ENCODE data around the gene KIF12.

KIF12 gene

DNA sequence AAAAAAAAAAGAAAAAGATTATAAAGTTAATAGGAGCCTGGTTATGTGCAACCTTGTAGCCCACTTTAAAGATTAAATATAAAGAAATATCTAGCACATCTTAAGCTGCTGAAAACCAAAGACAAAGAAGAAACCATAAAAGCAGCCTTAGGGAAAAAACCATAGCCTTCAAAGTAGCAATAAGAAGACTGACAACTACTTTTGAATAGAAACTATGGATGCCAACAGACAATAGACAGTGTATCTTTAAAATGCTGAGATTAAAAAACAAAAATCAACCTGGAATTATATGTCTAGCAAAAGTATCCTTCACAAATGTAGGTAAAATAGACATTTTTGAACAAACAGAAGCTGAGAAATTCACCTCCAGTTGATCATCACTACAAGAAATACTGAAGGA, 3.4 kb upstream of the KIF12 start:
- DNase-seq = no peak

DNA sequence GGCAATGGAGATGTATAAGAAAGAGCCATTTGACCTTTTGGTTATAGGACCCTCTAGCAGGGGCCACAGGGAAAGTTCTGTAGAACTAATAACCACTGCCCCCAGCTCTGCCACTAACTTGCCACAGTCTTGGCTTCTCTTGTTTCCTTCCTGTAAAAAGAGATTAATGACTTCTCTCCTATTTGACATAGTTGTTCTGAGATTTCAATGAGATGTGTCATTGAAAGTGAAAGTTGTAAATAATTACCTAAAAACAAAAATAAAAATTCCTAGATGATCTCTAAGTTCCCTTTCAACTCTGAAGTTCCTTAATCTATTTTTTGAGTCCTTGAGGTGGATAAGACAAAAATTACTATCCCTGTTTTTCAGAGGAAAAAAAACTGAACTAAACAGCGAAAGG, 1.4 kb upstream of the KIF12 start:
- DNase-seq = no peak

DNA sequence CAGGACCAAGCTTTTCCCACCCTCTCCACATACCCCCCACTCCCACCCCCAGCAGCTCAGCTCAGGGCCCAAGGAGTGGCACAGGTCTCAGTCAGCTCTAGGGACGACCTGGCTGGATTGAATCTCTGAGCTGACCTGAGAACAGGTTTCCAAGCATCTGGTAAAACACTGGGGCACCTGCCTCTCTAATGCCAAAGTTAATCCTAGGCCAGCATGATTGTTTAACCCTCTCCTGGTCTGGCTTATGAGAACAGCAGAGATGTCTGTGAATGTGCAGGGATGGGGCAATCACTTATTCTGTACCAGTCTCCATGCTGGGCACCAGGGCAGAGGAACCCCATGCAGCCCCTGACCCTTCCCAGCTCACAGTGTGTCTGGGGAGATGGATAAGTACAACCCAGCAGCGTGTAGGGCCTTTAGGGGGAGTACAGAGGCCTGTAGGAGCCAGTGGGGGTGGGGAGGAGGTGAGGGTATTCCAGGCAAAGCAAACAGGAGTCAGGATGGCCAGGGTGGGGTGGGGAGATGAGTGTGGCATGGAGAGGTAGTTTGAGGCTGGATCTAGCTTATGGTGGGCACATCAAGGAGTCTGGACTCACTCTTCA, 678 bp upstream of the KIF12 start:
- no peak for DNase-seq

DNA sequence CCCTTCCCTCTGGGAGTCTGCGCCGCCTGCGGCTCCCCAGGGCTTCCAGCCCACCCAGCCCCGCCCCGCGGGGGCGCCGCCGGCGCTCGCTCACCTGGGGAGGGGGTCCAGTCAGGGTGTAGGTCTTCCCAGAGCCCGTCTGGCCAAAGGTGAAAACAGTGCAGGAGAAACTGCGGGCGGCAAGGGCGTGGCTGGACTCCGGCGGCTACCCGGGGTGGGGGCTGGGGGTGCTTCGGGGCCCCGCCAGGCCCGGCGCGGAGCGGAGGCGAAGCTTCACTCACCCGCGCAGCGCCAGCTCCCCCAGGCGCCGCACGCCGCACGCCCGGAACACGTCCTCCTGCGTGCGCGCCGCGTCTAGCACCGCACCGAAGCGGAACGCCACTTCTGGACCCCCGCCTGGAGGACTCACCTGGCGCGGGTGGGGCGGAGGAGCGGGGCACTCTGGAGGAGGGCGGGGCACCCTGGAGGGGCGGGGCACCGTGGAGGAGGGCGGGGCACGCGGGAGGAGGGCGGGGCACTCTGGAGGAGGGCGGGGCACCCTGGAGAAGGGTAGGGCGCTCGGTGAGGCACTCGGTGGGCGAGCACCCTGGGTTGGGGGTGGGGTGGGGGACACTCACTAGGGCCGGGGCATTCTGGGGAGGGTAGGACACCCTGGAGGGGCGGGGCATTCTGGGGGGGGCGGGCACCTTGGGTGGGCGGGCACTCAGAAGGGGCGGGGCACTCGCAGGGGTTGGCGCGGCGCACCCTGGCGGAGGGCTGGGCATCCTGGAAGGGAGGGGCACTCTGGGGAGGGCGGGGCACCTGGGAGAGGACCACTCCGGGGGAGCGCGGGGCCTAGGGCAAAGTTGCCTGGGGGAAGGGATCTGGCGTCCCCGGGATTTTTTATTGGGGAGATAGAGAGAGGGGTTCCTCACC, 814 bp downstream of the KIF12 start:
- DNase-seq = no peak

DNA sequence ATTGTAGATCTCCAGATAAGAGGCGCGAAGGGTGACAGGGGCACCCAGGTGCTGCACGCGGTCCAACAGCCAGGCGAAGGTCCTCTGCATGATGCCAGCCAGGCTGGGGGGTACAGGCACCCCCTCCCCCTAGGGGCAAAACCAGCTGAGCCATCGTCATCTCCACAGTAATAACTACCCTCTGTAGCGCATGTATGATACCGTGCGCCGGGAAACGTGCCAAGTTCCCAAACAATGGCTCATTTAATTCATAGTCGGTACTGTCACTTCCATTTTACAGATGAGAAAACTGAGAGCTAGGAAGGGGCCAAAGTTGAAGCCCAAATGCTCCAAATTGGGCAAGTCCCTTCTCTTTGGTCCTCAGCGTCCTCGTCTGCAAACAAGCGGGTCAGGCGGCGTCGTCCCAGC, 1.5 kb downstream of the KIF12 start:
- no peak for DNase-seq

DNA sequence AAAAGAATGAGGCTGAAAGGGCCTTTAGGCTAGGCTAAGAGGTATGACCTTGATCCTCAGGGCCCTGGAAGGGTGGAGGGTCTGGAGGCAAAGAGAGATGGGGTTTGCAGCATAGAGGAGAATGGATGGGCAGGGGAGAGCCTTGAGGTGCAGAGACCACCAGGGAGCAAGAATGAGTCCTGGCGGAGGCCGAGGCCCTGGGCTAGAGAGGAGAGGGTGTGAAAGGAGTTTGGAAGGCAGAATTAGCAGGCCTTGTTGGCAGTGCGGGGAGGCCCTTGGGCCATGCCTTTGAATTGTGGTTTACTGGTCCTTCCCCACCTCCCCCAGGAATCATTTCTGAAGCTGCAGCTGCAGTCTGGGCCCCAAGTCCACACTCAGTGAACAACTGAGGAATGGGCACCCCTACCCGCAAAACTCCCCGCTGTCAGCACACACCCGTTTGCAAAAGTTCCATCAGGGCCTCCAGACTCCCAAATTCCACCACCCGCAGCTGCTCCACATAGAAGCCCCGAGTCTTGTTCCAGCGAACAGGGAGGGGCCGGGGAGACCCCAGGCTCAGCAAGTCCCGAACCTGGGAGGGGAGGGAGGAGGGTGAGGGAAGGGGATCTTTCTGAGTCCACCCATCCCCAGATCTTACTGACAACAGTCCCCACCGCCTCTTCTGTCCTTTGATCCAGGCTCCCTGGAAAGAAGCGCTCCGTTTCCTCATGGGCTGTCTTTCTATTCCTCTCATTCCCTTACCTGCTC, 2.1 kb downstream of the KIF12 start:
- DNase-seq = no peak

DNA sequence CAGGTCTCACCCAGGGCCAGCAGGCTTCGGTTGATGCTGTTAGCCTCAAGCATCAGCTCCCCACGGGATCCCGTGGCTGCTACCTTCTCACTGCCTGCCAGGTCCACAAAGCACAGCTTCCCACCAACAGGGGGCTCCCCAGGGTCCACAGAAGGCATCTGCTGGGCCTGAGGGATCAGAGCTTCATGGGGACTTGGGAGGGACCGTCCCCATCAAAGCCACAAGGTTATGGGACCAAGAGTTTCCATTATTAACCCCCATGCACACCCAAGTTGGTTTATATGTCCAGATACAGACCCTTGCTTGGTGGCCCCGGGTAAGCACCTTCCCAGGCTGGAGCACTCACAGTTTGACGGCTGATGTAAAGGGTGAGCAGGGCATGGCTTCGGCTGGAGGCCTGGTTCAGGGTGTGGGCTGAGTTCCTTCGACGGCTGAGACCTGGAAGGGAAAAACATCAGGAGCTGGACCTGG, 3.0 kb downstream of the KIF12 start:
- DNase-seq = no peak

DNA sequence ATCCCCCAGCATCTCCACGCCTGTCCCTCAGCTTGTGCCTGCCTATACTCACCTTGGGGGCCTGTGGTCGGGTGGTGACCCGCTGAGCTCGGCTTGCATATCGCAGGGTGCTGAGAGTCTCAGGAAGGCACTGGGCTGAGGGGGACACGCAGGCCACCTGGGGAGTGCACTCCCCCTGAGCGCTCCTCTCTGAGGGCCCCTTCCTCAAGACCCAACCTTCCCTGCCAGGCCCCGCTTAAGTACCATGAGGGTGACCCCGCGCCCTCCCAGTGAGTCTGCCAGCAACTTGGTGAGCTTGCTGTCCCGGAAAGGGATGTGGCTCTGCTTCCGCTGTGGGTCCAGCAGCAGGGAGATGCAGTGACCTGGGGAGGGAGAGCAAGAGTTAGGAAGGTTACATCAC, 4.1 kb downstream of the KIF12 start:
- DNase-seq = no peak

DNA sequence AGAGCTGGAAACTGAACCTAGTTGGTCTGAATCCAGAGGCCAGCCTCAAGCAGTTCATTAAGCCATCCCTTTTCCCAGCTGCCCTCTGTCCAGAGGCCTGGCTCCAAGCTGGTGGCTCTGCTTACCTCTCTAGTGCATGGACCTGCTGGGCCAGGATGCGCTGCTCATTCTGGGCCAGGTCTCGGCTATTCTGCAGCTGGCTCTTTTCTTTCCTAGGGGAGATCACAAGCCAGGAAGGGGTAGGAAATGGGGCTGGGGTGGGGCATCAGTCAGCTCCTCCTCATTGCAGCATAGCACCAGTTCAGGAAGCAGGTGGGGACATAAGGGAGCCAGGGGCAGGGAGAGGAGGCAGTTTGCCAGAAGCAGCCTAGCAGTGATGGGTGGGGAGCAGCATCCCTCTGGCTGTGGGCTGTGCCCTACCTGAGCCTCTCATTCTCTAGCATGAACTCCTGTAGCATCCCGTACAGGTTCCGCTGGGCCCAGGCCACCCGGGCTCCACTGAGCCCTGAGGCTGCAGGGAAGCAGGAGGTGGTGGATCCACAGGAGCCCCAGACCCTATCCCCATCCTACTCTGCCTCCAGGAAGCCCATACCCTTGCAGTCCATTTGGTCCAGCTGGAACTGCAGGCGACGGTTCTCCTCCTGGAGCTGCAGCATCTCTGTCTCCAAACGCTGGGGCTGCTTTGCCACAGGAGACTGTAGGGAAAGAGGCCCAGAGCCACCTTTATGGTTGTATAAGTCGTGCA, 5.2 kb downstream of the KIF12 start:
- no peak for DNase-seq

DNA sequence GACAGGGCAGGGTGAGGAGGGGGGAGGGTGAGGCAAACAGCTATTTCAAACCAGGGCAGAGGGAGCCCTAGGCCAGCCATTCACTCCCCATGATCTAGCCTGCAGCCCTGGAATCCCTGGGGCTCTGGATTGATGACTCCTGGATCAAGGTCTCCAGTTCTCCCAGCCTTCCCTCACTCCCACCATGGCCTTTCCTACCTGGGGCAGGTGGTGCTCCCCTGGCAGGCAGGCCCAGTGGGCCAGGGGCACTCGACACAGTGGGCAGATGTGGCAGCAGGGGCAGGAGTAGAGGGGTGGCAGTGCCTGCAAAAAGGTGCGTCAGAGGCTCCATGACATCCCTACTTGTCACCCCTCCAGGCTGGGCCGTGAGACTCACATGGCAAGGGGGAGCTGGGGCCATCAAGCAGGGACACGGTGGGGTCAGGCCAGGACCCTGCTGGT, 6.0 kb downstream of the KIF12 start:
- no peak for DNase-seq

DNA sequence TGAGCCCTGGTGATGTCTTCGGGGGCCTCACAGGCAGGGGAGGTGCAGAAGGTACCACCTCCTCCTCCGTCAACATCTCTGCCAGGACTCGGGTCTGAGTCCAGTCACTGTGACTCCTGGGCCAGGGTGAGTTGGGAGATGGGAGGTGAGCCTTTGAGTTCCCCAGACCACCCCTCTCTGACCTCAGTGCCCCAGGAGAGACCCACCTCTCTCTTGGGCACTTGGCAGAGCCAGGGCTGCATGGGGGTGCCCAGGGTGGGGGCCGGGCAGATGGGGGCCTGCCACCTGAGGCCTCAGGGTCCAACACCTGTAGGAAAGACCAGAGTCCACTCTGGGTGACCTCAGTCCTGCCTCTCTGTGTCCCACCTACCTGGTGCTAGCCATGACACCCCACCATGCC, 6.8 kb downstream of the KIF12 start:
- no peak for DNase-seq

DNA sequence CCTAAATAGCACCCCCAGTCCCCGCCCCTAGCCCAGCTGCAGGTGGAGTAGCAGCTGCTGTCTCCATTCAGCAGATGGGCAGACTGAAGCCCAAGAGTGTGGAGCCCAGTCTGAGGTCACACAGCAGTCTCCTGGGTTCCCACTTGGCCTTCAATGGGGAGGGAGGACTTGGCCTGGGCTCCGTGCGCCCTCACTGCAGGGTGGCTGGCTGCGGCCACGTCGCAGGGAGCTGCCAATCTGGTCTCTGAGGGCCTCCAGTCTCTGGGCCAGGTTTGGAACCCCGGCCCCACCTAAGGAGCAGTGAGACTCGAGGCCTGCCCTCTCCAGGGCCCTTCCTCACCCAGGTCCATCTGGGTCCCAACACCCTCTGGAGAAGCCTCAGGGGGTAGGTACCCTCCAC, 7.4 kb downstream of the KIF12 start:
- no peak for DNase-seq

DNA sequence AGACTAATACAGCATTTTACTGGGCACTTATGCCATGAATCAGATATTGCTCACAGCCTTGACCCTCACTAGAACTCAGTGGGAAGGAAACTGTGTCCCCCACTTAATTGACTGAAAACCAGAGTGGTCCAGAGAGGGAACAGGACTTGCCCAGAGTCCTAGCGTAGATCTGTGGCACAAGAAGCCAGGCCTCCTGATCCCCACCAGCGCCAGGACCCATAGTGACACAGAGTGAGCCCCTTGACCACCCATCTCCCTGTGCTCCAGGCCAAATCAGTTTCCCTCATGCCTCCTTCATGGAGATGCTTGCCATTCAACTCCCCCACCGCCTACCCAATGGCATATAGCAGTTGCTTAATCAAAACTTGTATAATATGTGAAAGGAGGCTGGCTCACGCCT, 8.3 kb downstream of the KIF12 start:
- DNase-seq = no peak

DNA sequence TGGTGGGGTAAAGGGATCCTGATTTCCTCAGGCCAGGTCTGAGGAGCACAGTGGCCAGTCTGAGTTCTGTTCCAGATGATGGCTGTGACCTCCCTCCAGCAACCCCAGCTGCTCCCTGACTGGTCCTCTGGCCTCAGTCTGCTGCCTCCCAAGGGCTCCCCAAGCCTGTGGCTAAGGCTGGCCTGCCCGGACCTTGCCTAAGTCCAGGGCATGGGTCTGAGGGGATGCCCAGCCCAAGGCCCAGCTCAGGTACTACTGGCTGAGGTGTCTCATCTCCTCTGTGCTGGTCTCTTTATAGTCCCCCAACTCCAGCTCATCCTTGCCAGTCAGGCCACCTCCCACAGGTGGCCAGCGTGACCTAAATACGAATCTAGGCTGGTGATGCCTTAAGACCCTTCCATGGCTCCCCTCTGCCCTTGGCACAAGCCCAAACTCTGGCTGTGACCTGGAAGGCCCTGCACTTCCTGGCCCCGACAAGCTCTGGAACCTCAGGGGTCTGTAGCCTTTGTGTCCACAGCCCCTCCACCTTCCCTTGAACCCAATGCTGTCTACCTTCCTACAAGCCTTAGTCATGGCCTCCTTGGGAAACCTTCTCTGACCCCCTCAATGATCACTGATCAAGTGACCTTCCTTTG, 9.8 kb downstream of the KIF12 start:
- no peak for DNase-seq

DNA sequence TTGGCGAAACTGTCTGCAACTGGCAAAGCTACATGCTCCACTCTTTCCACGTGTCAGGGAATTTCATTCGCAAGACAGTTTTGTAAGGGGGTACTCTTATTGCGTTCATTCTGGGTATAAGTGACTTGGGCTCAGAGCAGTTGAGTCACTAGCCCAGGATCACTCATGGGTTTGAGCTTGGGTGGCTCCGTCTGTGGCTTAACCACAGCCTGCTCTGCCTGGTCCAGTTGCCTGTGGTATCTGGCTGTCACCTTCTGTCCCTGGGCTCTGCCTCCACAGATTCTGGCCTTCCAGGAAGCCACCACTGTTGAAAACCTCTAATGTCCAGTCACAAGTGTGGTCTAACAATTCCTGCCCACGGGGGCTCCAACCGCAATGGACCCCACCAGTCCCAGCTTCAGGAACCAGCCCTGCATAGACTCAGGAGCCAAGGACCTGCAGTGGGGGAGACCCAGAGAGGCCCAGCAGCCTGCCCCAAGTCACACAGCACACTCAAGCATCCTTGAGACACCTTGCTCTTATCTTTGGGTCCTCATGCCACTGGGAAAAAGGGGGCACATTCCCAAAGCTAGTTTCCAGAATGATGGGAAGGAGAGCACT, 10.4 kb downstream of the KIF12 start:
- no peak for DNase-seq

DNA sequence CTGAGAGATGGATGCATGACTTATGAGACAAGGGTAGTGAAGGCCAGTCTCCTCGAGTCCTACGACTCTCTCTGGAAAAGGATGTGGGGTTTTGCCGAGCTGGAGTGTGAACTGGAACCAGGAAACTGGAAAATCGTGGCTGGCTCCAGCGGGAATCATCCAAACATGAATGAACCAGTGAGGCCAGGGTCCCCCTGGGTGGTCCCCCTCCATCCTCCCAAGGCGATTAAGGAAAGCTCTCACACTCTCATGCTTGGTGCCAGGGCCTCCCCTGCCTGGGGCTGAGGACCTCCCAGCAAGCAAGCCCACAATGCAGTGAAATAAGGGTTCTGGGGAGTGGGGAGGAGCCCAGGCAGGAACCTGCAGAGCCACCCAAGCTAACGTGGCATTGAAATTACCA, 11.4 kb downstream of the KIF12 start:
- no peak for DNase-seq

DNA sequence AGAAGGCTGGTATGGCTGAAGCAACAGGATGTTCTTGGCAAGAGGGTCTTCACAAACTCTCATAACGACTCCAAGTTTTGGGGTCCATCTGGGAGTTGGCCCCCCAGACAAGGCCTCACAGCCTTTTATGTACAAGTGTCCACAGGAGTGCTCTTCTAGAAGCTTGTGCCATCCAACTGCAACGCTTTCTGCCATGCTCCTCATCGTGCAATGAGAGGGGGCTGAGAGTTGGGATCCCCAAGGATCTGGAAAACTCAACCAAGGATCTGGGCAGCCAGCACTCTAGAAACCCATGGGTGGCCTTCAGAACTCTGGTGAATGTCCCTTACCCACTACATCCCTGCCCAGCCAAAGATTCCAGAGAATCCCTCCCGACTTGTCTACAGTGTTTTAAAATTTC, 12.5 kb downstream of the KIF12 start:
- no peak for DNase-seq

DNA sequence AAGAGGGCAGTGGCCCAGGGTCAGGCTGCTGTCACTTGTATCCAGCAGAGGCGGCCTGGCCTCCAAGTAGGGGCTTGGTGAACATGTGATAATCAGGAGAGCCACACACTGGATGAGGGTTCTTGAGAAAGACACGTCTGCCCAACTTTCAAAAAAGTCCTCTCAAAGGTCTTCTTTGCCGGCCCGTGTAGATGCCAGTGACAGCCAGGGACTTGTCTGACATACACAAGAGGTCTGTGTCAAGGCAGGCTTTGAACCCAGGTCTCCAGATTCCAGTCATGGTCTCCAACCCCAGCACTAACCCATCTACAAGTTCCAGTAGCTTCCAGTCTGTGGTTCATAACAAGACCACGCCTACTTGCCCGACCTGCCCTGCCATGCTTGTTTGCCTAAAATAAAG, 13.1 kb downstream of the KIF12 start:
- DNase-seq = no peak

DNA sequence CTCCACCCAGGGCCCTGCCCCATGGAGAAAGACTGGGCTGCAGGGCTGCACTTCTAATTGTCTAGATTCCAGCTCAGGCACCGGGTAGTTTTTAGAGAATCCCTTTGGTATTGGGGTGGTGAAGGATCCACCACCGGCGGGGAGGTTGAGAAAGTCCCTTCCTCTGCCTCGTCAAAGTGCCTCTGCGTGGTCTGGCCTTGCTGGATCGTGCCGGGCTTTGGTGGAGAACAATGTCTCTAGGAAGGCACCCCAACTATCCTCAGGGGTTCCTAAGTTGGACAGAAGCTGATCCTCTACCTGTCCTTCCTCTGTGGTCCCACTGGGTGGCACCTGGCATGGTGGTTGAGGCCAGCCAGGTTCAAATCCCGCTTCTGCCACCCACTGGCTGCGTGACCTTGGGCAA, 13.7 kb downstream of the KIF12 start:
- no peak for DNase-seq

DNA sequence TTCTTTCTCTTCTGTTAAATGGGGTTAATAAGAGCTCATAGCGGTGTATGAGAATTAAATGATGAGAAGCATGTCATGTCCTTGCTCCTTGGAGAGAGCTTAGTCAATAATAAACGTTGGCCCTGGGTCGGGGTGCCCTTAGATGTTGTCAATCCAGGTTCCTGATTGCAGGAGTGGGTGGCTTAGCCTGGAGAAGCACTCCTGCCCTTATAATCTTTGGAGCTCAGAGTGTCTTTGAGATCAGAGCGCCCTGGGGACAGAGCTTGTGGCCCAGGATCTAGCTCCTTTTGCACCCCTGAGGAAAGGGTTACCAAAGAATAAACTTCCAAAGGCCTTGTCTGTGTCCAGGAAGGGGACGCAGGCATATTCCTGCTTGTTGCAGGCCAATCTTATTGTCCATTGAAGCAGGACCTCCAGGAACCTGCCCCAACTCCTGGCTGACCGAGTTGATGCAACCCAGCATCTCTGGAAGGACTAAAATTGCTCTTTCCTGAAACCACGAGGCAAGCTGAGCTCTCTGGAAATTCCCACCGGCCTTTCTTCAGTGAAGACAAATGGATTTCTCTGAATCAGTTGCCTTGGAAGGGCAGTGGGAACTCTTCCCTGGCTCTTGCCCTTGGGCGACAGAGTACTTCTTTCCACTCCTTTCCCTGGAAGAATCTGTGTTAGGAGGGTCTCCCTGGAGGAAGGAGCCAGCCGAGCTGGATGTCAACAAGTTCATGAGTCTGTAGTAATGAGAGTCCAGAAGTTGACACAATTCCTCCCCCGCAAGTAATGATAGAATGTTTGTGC, 14.6 kb downstream of the KIF12 start:
- no peak for DNase-seq

DNA sequence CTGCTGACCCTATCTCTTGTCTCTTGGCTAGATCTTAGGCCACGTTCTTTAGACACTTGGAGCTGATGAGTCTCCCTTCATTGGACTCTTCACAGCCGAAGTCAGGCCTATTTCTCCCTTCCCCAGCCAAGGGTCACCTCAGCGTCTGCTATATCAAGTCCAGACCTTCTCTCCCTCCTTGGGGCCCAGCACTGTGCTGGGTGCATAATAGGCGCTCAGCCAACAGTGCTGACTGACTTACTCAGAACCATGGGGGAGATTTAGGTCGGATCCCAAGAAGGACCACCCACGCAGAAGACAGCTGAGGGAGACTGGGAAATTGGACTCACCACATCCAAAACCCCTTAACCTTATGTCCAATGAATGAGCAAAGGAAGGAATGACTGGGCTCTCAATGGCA, 15.4 kb downstream of the KIF12 start:
- no peak for DNase-seq

Measured in SIG-M5 (cell line).